Esophagus muscularis mucosa (tissue), 3 donors: Measurements from ENCODE around the gene ATG13.

Experiments used
- EP300 ChIP-seq: sonication (generic); formaldehyde crosslinking; IDR thresholded peaks from one replicate; pipeline ENCODE4 v1.6.1; 2017; ENCODE audit warnings: antibody characterized with exemption
- TF ChIP-seq, protein P1 (sequence below), 3 experiments: fragments of 200-600 bp in 2 of 3; fragments of 450-650 bp in 1 of 3; sonication (generic) in 2 of 3; IDR thresholded peaks; one replicate each; pipeline ENCODE4 v1.5.1; 2017 to 2019; ENCODE audit warnings: antibody characterized with exemption in 3 of 3, mild to moderate bottlenecking in 2 of 3, moderate library complexity in 1 of 3

GRCh38 chr11:46712874-46713576, 95.7 kb downstream of the ATG13 start:
- TF ChIP-seq, protein P1, sequence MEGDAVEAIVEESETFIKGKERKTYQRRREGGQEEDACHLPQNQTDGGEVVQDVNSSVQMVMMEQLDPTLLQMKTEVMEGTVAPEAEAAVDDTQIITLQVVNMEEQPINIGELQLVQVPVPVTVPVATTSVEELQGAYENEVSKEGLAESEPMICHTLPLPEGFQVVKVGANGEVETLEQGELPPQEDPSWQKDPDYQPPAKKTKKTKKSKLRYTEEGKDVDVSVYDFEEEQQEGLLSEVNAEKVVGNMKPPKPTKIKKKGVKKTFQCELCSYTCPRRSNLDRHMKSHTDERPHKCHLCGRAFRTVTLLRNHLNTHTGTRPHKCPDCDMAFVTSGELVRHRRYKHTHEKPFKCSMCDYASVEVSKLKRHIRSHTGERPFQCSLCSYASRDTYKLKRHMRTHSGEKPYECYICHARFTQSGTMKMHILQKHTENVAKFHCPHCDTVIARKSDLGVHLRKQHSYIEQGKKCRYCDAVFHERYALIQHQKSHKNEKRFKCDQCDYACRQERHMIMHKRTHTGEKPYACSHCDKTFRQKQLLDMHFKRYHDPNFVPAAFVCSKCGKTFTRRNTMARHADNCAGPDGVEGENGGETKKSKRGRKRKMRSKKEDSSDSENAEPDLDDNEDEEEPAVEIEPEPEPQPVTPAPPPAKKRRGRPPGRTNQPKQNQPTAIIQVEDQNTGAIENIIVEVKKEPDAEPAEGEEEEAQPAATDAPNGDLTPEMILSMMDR (IDR thresholded peaks at IDR 0.05): no peak
- no peak for TF ChIP-seq EP300
